Ishikawa (cell line): ENCODE measurements around the gene GJC1.

Experiments
- CEBPB ChIP-seq: IDR thresholded peaks from 2 replicates; pipeline ENCODE4 v1.6.1; 2012
- EGR1 ChIP-seq: IDR thresholded peaks from 2 replicates; pipeline ENCODE4 v1.6.1; 2012
- EP300 ChIP-seq: IDR thresholded peaks from 2 replicates; pipeline ENCODE4 v1.6.1; 2012; ENCODE audit warnings: borderline replicate concordance
- NFIC ChIP-seq: IDR thresholded peaks from 2 replicates; pipeline ENCODE4 v1.6.1; 2012
- RAD21 ChIP-seq: IDR thresholded peaks from 2 replicates; pipeline ENCODE4 v1.6.1; 2012; ENCODE audit warnings: low read depth
- REST ChIP-seq: IDR thresholded peaks from 2 replicates; pipeline ENCODE4 v1.6.1; 2012; ENCODE audit warnings: low read depth, mild to moderate bottlenecking
- YY1 ChIP-seq: IDR thresholded peaks from 2 replicates; pipeline ENCODE4 v1.6.1; 2012; ENCODE audit warnings: low read depth

GRCh38 chr17:44842748-44843147 is 12.7 kb upstream of the GJC1 start:
- no peak for TF ChIP-seq YY1
- no peak for TF ChIP-seq EP300
- no peak for TF ChIP-seq RAD21
- no peak for TF ChIP-seq REST
- no peak for TF ChIP-seq EGR1
- no peak for TF ChIP-seq NFIC
- TF ChIP-seq CEBPB: no peak
